Activated B cell treated with CpG ODN at 0.5 μM for 24 hours (primary cell): ENCODE data around the gene PROCA1. TPM values are rescaled to one million over a fixed set of nuclear protein-coding genes. Genes with fewer than 3 reads are reported as not detected.

ENCODE experiments used
- ATAC-seq: fragments of 200-7000 bp; cut with Tn5 transposase; one replicate; pipeline ENCODE4 v1.10.0; 2021; ENCODE audit warnings: low read depth, mild to moderate bottlenecking, moderate library complexity
- CTCF ChIA-PET: fragments of 350-600 bp; sonication (Branson Sonifier 250); formaldehyde crosslinking; loops from one replicate; lab custom pipeline; 2021; ENCODE audit warnings: antibody characterized with exemption; lab: Charles Lee
- POLR2A ChIA-PET: fragments of 350-600 bp; sonication (Branson Sonifier 250); formaldehyde crosslinking; loops from one replicate; lab custom pipeline; 2021; ENCODE audit warnings: antibody characterized with exemption; lab: Charles Lee
- DNase-seq: peaks from one replicate; pipeline ENCODE4 v3.0.0; 2022
- H3K27ac Mint-ChIP-seq: one replicate; pipeline ENCODE4 v1.8.0; 2020; ENCODE audit warnings: mixed read lengths
- H3K27me3 Mint-ChIP-seq: one replicate; pipeline ENCODE4 v1.8.0; 2021; ENCODE audit warnings: mixed read lengths
- H3K36me3 Mint-ChIP-seq: one replicate; pipeline ENCODE4 v1.8.0; 2021; ENCODE audit warnings: low read depth, mixed read lengths
- H3K4me1 Mint-ChIP-seq: one replicate; pipeline ENCODE4 v1.8.0; 2021; ENCODE audit warnings: mixed read lengths
- H3K4me3 Mint-ChIP-seq: one replicate; pipeline ENCODE4 v1.8.0; 2020; ENCODE audit warnings: mild to moderate bottlenecking, mixed read lengths
- H3K9me3 Mint-ChIP-seq: one replicate; pipeline ENCODE4 v1.8.0; 2020; ENCODE audit warnings: mixed read lengths
- intact Hi-C: fragments of 100-400 bp; cut with micrococcal nuclease; formaldehyde crosslinking; loops from one replicate; pipeline ENCODE4 v1.15.1; 2024
- total RNA-seq: library from RNA; stranded (reverse); gene quantifications from 2 replicates; pipeline ENCODE4 v1.2.3, GENCODE V29; 2022
- TF ChIP-seq, protein P1 (sequence below): fragments of 200-600 bp; IDR thresholded peaks from one replicate; pipeline ENCODE4 v1.8.0; 2022; ENCODE audit warnings: antibody characterized with exemption, mild to moderate bottlenecking

The PROCA1 gene
- total RNA-seq, 1 donor from 2014 or later = 11.0 TPM

DNA sequence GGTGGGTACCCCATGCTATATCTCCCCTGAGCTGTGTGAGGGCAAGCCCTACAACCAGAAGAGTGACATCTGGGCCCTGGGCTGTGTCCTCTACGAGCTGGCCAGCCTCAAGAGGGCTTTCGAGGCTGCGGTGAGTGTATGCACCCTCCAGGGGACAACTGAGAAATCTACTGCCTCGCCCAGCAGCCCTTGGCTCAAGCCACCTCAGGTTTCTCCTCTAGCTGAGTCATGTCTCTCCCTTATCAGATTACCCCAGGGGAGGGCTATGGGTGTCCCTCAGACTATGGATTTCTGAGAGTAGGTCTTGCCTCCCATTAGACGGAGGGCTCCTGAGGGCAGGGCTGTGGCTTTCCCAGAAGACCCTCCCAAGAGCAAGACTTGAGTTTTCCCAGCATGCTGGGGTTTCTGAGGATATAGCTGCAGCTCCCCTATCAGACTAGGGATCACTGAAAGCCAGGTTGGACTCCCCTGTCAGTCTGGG is 23.6 kb upstream of the PROCA1 start:
- DNase-seq = no peak
- POLR2A ChIA-PET = interaction anchor here (1.6 to 18.0 kb wide), 3 partner anchors 9 to 16 kb away, joined by 15 to 2384 read pairs (median 27); partner anchors contain the start of genes RPL23A, TLCD1 and TRAF4
- CTCF ChIA-PET = interaction anchor here (0.9 to 1.4 kb wide), 4 partner anchors 8 to 15 kb away, joined by 3 to 6 read pairs (median 4); no protein-coding TSS in a partner anchor
- no peak overlapping the region for H3K4me3 Mint-ChIP-seq
- ATAC-seq = no peak
- peaks cover 78% of the 10 kb centered on the region for H3K4me1 Mint-ChIP-seq
- TF ChIP-seq, protein P1, sequence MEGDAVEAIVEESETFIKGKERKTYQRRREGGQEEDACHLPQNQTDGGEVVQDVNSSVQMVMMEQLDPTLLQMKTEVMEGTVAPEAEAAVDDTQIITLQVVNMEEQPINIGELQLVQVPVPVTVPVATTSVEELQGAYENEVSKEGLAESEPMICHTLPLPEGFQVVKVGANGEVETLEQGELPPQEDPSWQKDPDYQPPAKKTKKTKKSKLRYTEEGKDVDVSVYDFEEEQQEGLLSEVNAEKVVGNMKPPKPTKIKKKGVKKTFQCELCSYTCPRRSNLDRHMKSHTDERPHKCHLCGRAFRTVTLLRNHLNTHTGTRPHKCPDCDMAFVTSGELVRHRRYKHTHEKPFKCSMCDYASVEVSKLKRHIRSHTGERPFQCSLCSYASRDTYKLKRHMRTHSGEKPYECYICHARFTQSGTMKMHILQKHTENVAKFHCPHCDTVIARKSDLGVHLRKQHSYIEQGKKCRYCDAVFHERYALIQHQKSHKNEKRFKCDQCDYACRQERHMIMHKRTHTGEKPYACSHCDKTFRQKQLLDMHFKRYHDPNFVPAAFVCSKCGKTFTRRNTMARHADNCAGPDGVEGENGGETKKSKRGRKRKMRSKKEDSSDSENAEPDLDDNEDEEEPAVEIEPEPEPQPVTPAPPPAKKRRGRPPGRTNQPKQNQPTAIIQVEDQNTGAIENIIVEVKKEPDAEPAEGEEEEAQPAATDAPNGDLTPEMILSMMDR = no peak
- H3K27ac Mint-ChIP-seq = peak overlapping the region; percentile 65
- H3K36me3 Mint-ChIP-seq = peaks cover 19% of the 10 kb centered on the region
- no peaks in the 10 kb centered on the region for H3K9me3 Mint-ChIP-seq
- intact Hi-C loops = no loop called here
- H3K27me3 Mint-ChIP-seq = no peaks in the 10 kb centered on the region

DNA sequence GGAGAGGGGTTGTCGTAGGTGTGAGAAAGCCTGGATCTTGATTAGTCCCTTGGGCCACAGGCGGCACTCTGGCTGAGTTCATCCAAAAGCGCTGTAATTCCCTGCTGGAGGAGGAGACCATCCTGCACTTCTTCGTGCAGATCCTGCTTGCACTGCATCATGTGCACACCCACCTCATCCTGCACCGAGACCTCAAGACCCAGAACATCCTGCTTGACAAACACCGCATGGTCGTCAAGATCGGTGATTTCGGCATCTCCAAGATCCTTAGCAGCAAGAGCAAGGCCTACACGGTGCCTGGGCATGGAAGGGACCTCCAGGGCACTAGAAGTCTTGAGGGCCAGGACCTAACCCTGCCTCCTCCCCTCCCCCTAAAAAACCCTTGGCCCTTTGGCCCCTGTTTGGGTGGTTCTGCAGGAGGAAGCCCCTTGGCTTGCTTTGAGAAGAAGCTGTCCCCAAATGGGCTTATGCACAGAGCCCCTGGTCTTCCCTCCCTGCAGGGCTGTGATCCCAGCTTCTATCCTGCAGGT is 23.1 kb upstream of the PROCA1 start:
- no peak for ATAC-seq
- DNase-seq = no peak
- no peaks in the 10 kb centered on the region for H3K27me3 Mint-ChIP-seq
- intact Hi-C loops = no loop called here
- peak overlapping the region; percentile 81 for H3K27ac Mint-ChIP-seq
- no peak overlapping the region for H3K4me3 Mint-ChIP-seq
- H3K9me3 Mint-ChIP-seq = no peaks in the 10 kb centered on the region
- H3K36me3 Mint-ChIP-seq = peaks cover 17% of the 10 kb centered on the region
- ChIA-PET CTCF (interaction anchor here (0.9 to 1.4 kb wide), 3 partner anchors 8 to 14 kb away, joined by 3 to 6 read pairs (median 4); no protein-coding TSS in a partner anchor), POLR2A (interaction anchor here (1.6 to 18.0 kb wide), 3 partner anchors 8 to 15 kb away, joined by 15 to 2384 read pairs (median 27); partner anchors contain the start of genes RPL23A, TLCD1 and TRAF4)
- TF ChIP-seq, protein P1 = no peak
- H3K4me1 Mint-ChIP-seq = peaks cover 76% of the 10 kb centered on the region

DNA sequence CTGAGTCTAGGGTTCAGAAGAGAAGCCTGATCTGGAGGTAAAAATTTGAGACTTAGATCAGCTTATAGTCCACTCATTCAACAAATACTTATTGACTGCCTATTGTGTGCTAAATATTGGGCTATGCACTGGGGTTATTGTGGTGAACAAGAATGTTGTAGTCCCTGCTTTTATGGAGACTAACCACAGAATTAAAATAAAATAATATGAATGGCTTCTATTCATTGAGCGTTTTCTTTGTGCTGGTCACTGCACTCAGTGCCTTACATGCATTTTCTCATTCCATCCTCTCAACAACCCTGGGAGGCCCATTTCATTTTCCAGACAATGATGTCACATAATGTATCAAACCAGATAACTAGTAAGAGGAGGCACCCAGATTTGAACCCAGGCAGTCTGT is 21.7 kb upstream of the PROCA1 start:
- TF ChIP-seq, protein P1 = no peak
- peaks cover 75% of the 10 kb centered on the region for H3K4me1 Mint-ChIP-seq
- intact Hi-C loops = no loop called here
- H3K9me3 Mint-ChIP-seq = no peaks in the 10 kb centered on the region
- ATAC-seq = no peak
- ChIA-PET CTCF (no interaction called here), POLR2A (interaction anchor here (2.5 to 18.0 kb wide), 2 partner anchors 14 kb away, joined by 15 to 2384 read pairs; partner anchors contain the start of genes RPL23A and TRAF4)
- no peak for DNase-seq
- peaks cover 11% of the 10 kb centered on the region for H3K36me3 Mint-ChIP-seq
- H3K4me3 Mint-ChIP-seq = no peak overlapping the region
- H3K27ac Mint-ChIP-seq = peak overlapping the region; percentile 81
- no peaks in the 10 kb centered on the region for H3K27me3 Mint-ChIP-seq

DNA sequence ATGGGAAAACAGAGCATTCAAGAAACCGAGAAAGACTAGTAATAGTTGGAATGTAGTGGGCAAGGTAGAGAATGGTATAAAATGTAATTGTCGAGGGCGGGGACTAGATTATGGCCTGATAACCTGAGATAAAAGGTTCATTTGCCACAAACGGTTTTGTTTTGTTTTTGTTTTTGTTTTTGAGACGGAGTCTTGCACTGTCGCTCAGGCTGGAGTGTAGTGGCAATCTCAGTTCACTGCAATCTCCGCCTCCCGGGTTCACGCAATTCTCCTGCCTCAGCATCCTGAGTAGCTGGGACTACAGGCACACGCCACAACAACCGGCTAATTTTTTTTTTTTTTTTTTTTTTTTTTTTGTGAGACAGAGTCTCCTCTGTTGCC is 18.3 kb upstream of the PROCA1 start:
- Mint-ChIP-seq H3K9me3 (no peaks in the 10 kb centered on the region), H3K27ac (peak overlapping the region; percentile 99), H3K36me3 (peaks cover 15% of the 10 kb centered on the region), H3K4me1 (peaks cover 62% of the 10 kb centered on the region), H3K4me3 (peak overlapping the region; percentile 53), H3K27me3 (no peaks in the 10 kb centered on the region)
- TF ChIP-seq, protein P1 = no peak
- intact Hi-C loops = loop anchor here (5.0 kb wide), 2 partner anchors 183 to 837 kb away; partner anchors contain the start of genes ABHD15 and TP53I13
- ChIA-PET CTCF (interaction anchor here (6.1 kb wide), 1 partner anchor 17 kb away, joined by 545 read pairs; the partner anchor contains the start of gene TRAF4), POLR2A (interaction anchor here (0.7 to 18.0 kb wide), 5 partner anchors 10 to 181 kb away, joined by 5 to 2384 read pairs (median 10); partner anchors contain the start of genes FAM222B, RPL23A and TRAF4)
- ATAC-seq (no peak), DNase-seq (no peak)
